CD1c-positive myeloid dendritic cell (primary cell): ENCODE measurements around the gene SNCG.
"Not testable (repeated sequence)": the region's sequence is repeated elsewhere in the genome, so short reads cannot be mapped to it uniquely, and the experiment has no call there.

ENCODE experiments used
- DNase-seq: peaks from one replicate; pipeline ENCODE4 v3.0.0-alpha.2; 2016; ENCODE audit errors: extremely low spot score

SNCG gene

GRCh38 chr10:86945361-86946212, 12.8 kb upstream of the SNCG start:
- no peak for DNase-seq

DNA sequence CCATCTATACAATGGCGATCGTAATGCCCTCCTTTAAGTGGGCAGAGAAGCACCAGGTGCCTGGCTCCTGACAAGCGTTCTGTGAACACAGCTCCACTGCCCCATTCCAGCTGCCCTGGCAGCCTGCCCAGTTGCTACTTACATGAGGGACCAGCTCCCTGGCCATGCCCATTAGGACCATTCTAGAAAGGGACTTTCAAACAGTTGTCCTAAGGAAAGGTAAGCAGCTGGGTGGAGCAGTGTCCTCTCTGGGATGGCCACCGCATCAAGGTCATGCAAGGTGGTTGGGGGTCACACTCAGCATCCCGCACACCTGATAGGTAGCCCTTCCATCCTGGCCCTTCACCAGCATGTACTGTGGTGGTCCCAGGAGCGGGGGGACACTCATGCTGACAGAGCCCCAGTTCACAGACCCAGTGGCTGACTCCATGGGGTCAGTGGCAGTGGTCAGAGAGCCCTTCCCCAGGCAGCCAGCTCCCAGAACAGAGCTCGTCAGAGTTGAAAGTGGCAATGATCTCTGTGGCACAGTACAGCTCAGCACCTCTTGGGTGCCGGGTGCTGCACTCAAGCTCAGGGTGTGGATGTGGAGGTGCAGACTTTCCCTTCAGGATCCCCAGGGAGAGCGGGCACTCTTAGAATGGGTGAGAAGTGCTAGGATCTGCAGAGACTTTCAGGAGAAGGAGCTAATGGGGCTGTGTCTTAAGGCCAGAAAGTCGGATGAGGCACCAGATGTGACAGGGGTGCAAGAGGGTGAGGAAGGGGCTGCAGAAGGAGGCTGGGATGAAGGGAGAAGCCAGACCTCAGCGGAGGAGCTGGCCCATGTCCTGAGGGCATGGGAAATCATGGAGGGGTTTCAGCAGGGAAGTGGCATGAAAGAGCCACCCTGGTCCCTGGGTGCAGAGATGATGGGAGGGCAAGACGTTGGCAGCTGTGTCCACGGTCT, 11.9 kb upstream of the SNCG start:
- DNase-seq, result no peak

GRCh38 chr10:86947806-86948205, 10.6 kb upstream of the SNCG start:
- DNase-seq, result not testable (repeated sequence)

GRCh38 chr10:86950349-86950748, 8.1 kb upstream of the SNCG start:
- no peak for DNase-seq

DNA sequence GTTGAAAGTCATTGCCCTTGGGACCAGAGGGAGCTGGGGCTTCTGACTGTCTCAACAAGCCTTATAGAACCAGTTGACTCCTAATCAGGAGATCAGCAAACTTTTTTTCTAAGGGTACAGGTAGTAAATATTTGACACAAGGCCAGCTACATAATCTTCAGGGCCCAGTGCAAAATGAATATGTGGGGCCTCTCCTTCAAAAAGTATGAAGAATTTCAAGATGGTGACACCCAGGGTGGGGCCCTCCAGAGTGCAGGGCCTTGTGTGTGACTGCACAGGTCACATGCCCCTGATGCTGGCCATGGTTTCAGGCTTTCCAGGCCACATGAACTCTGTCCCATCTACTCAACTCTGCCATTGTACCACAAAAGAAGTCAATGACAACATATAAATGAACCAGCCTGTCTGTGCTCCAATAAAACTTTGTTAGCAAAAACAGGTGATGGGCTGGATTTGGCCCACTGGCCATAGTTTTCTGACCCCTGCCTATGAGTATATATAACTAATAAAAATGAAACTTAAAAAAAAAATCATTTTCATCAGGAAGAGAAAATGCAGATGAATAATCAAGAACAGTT, 7.1 kb upstream of the SNCG start:
- DNase-seq, result no peak

DNA sequence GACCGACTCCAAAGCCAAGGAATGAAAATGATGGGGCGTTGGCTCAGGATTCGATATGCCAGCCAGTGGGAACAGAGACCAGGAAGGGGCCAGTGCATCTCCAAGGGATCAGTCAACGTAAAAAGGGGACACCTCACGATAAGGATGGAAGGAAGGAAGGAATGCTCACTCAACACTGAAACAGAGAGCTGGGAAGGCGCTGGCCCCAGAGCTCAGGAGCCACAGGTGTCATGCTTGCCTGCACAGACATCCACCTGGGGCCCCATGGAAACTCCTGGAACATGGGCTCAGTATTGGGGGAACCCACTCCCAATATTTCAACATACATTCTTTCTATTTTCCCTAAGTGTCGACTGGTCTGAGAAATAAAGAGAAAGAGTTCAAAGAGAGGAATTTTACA, 6.3 kb upstream of the SNCG start:
- DNase-seq, result no peak

GRCh38 chr10:86952697-86953096, 5.7 kb upstream of the SNCG start:
- not testable (repeated sequence) for DNase-seq

GRCh38 chr10:86953747-86954680, 4.4 kb upstream of the SNCG start:
- DNase-seq, result no peak

GRCh38 chr10:86954681-86955500, 3.5 kb upstream of the SNCG start:
- DNase-seq, result no peak

GRCh38 chr10:86955501-86956194, 2.8 kb upstream of the SNCG start:
- no peak for DNase-seq

- DNase-seq, result no peak
These were observed 2.1 kb upstream of the SNCG start for GRCh38 chr10:86956195-86956847.

- no peak for DNase-seq
These were observed 1.5 kb upstream of the SNCG start for GRCh38 chr10:86956848-86957448.

DNA sequence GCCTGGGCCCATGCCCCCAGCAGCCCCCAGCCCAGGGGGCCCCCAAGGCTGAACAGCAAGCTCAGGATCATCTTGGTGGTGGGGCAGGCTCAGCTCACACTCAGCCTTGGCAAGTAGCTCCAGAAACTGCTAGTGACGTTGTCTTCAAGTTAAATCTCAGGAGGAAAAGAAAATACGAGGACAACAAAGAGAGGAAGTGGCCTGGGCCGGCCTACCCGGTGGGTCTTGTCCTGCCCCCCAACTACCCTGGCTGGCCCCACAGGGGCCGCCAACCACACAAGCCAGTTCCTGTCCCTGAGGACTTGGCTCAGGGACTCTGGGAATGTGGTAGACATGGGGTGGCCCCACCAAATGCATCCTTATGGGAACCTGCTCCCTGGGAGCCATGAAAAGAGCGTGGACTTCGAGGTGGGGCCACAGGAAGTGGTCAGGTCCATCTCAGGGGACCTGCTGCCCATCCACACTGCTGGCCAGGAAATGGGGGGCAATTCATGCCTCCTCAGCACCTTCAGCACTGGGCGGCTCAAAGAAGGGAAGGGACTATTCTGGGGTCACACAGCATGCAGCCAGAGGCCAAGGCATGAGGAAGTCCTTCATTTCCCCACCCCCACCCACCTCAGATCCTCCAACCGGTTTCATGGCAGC, 806 bp upstream of the SNCG start, which contains the start of gene MMRN2:
MMRN2 (minus strand) TSS at position 145 of the 645 bp plus-strand sequence; CDS start at position 71, 74 bp downstream.
- no peak for DNase-seq

DNA sequence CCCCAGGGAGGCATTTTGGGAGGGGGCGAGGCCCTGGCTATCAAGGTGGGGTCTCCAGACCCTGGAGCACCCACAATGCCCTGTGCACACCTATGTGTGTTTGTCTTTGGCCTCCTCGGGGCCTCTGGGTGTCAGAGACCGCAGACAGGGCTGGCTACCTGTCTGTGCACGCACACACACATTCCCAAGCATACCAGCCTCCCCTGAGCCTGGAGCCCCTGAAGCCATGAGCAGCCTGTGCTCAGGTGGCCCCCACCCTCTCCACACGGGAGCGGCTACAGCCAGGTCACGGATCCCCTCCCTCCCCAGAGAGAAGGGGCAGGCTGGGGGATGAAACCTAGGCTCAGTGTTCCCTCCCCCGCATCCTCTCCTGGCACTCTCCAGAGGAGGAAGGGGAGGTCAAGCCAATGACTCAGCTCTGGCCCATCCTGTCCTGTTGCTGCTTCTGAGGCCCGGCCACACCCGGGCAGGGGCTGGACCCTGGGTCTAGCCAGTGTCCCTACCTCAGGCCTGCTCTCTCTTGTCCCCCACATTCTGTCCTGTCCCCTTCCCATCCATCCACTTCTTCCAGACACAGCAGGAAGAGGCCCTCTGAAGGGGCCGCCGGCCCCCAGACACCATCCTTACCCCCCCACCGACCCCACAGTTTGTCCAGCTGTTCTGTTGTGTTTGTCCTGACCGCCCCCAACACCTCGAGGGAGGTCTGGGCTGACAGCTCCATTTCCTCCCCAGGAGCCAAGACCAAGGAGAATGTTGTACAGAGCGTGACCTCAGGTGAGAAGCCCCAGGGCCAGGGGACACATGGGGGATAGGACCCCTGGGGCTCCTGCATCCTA, 720 bp downstream of the SNCG start:
- no peak for DNase-seq

GRCh38 chr10:86959737-86960002, 1.3 kb downstream of the SNCG start:
- no peak for DNase-seq

GRCh38 chr10:86960003-86960862, 1.8 kb downstream of the SNCG start:
- DNase-seq, result peak; percentile 73
